Neuronal stem cell (in vitro differentiated cells): ENCODE measurements around the gene PRMT9.

Experiments
- DNase-seq: peaks from one replicate; pipeline ENCODE4 v3.0.0-alpha.2; 2013; ENCODE audit warnings: low spot score
- H2AFZ ChIP-seq: one replicate; pipeline ENCODE4 v1.6.1; 2013; ENCODE audit warnings: mild to moderate bottlenecking, low read length, inconsistent platforms
- H2AK5ac ChIP-seq: 2 replicates; pipeline ENCODE4 v1.6.1; 2013; ENCODE audit warnings: low read depth, mild to moderate bottlenecking, inconsistent platforms, low read length, moderate library complexity, mixed read lengths
- H2BK120ac ChIP-seq: 2 replicates; pipeline ENCODE4 v1.6.1; 2013; ENCODE audit warnings: low read depth, mild to moderate bottlenecking, inconsistent platforms, low read length, moderate library complexity, mixed read lengths
- H2BK12ac ChIP-seq: one replicate; pipeline ENCODE4 v1.6.1; 2013; ENCODE audit warnings: low read length, inconsistent platforms
- H2BK15ac ChIP-seq: 2 replicates; pipeline ENCODE4 v1.6.1; 2013; ENCODE audit warnings: mild to moderate bottlenecking, low read length, inconsistent platforms, mixed read lengths
- H2BK5ac ChIP-seq: one replicate; pipeline ENCODE4 v1.6.1; 2013; ENCODE audit warnings: inconsistent platforms, mild to moderate bottlenecking, low read length, moderate library complexity
- H3K14ac ChIP-seq: one replicate; pipeline ENCODE4 v1.6.1; 2013; ENCODE audit warnings: low read length, inconsistent platforms
- H3K18ac ChIP-seq: 2 replicates; pipeline ENCODE4 v1.6.1; 2013; ENCODE audit warnings: low read length, inconsistent platforms
- H3K23ac ChIP-seq: 2 replicates; pipeline ENCODE4 v1.6.1; 2013; ENCODE audit warnings: low read depth, mild to moderate bottlenecking, mixed read lengths, low read length, inconsistent platforms; ENCODE audit not compliant: poor library complexity
- H3K27ac ChIP-seq: replicated peaks from 3 replicates; pipeline ENCODE4 v1.5.1; 2013; ENCODE audit warnings: low read length, inconsistent platforms
- H3K27me3 ChIP-seq, 3 experiments: 2 replicates each; pipeline ENCODE4 v1.6.1; 2013; ENCODE audit warnings: low read length in 3 of 3, mild to moderate bottlenecking in 2 of 3, inconsistent platforms in 1 of 3, low read depth in 1 of 3, mixed read lengths in 1 of 3, moderate library complexity in 1 of 3; ENCODE audit not compliant: control insufficient read depth in 3 of 3, insufficient read depth in 3 of 3
- H3K36me3 ChIP-seq, 2 donors: replicated peaks in 1 of 2; 2 replicates each; pipeline ENCODE4 v1.6.1; 2013; ENCODE audit warnings: low read length in 2 of 2; ENCODE audit not compliant: control insufficient read depth in 2 of 2, insufficient read depth in 2 of 2
- H3K4ac ChIP-seq: 2 replicates; pipeline ENCODE4 v1.6.1; 2013; ENCODE audit warnings: inconsistent platforms, mild to moderate bottlenecking, low read length, moderate library complexity
- H3K4me1 ChIP-seq, 2 donors: 1 replicate in 1 of 2; 2 replicates in 1 of 2; pipeline ENCODE4 v1.6.1; 2013; ENCODE audit warnings: low read length in 2 of 2, low read depth in 1 of 2; ENCODE audit not compliant: control insufficient read depth in 2 of 2, insufficient read depth in 1 of 2
- H3K4me2 ChIP-seq: one replicate; pipeline ENCODE4 v1.6.1; 2013; ENCODE audit warnings: mild to moderate bottlenecking, low read length, inconsistent platforms; ENCODE audit not compliant: insufficient read depth, poor library complexity, severe bottlenecking
- H3K4me3 ChIP-seq, 2 donors: 2 replicates each; pipeline ENCODE4 v1.5.1; 2013; ENCODE audit warnings: low read length in 2 of 2, mild to moderate bottlenecking in 2 of 2, inconsistent platforms in 1 of 2, moderate library complexity in 1 of 2
- H3K79me1 ChIP-seq: one replicate; pipeline ENCODE4 v1.6.1; 2013; ENCODE audit warnings: low read depth, mild to moderate bottlenecking, inconsistent platforms, low read length, moderate library complexity
- H3K9ac ChIP-seq: one replicate; pipeline ENCODE4 v1.6.1; 2013; ENCODE audit warnings: mild to moderate bottlenecking, low read depth, low read length, inconsistent platforms; ENCODE audit not compliant: poor library complexity
- H3K9me3 ChIP-seq, 2 donors: replicated peaks in 1 of 2; 2 replicates each; pipeline versions ENCODE3 to v1.6.1; 2013; ENCODE audit warnings: low read length in 2 of 2, mild to moderate bottlenecking in 2 of 2, inconsistent platforms in 1 of 2, low read depth in 1 of 2, mixed read lengths in 1 of 2, moderate library complexity in 1 of 2; ENCODE audit not compliant: control insufficient read depth in 2 of 2, insufficient read depth in 1 of 2
- H4K8ac ChIP-seq: one replicate; pipeline ENCODE4 v1.6.1; 2013; ENCODE audit warnings: low read depth, mild to moderate bottlenecking, inconsistent platforms, low read length, moderate library complexity
- H4K91ac ChIP-seq: one replicate; pipeline ENCODE4 v1.6.1; 2013; ENCODE audit warnings: low read length, low read depth, mild to moderate bottlenecking, inconsistent platforms; ENCODE audit not compliant: poor library complexity
- WGBS, 2 donors: extraction: QIAGEN DNeasy Blood & Tissue Kit; methylation state at CpG; one replicate each; pipeline ENCODE4 v1.1.7; 2013; ENCODE audit warnings: missing lambda C conversion rate in 2 of 2, mixed read lengths in 1 of 2; ENCODE audit not compliant: insufficient read length in 2 of 2, insufficient replicate concordance in 1 of 2; ENCODE audit errors: extremely low coverage in 2 of 2; 5-methylcytosine and 5-hydroxymethylcytosine counted together

The PRMT9 gene

GRCh38 chr4:147691820-147692219, 7.9 kb upstream of the PRMT9 start:
- Histone ChIP-seq H2BK12ac (no peak overlapping the region), H3K23ac (no peak overlapping the region)

GRCh38 chr4:147689067-147689466, 5.1 kb upstream of the PRMT9 start:
- no peak overlapping the region for H3K23ac ChIP-seq
- H3K9me3 ChIP-seq, result no peaks in the 10 kb centered on the region
- H3K4me2 ChIP-seq, result no peak overlapping the region
- no peak overlapping the region for H3K4ac ChIP-seq
- H3K4me1 ChIP-seq, result no peaks in the 10 kb centered on the region
- H2AFZ ChIP-seq, result no peak overlapping the region
- no peak overlapping the region for H2AK5ac ChIP-seq
- no peak overlapping the region for H2BK120ac ChIP-seq
- H3K9ac ChIP-seq, result no peak overlapping the region
- no peaks in the 10 kb centered on the region for H3K36me3 ChIP-seq
- DNase-seq, result no peak
- WGBS, 2 donors, result no CpG with 5 or more reads among the region's 4 CpGs
- no peak overlapping the region for H2BK5ac ChIP-seq
- H2BK15ac ChIP-seq, result no peak overlapping the region
- H2BK12ac ChIP-seq, result no peak overlapping the region
- no peak overlapping the region for H3K14ac ChIP-seq
- no peaks in the 10 kb centered on the region for H3K27me3 ChIP-seq
- no peak overlapping the region for H4K91ac ChIP-seq
- no peak overlapping the region for H4K8ac ChIP-seq
- no peak overlapping the region for H3K4me3 ChIP-seq
- H3K79me1 ChIP-seq, result no peaks in the 10 kb centered on the region
- no peak overlapping the region for H3K27ac ChIP-seq
- no peak overlapping the region for H3K18ac ChIP-seq

More at GRCh38 chr4:147691820-147692219, 7.9 kb upstream of the PRMT9 start:
- no peak for DNase-seq
- H2BK15ac ChIP-seq, result no peak overlapping the region
- no peak overlapping the region for H2AK5ac ChIP-seq
- no peaks in the 10 kb centered on the region for H3K79me1 ChIP-seq
- no peak overlapping the region for H3K9ac ChIP-seq
- no peaks in the 10 kb centered on the region for H3K9me3 ChIP-seq
- no CpG with 5 or more reads among the region's 2 CpGs for WGBS, 2 donors
- H3K27ac ChIP-seq, result no peak overlapping the region
- H3K4ac ChIP-seq, result no peak overlapping the region
- H3K27me3 ChIP-seq, result no peaks in the 10 kb centered on the region
- no peak overlapping the region for H3K4me2 ChIP-seq
- H3K14ac ChIP-seq, result no peak overlapping the region
- H4K91ac ChIP-seq, result no peak overlapping the region
- no peak overlapping the region for H4K8ac ChIP-seq
- no peak overlapping the region for H3K18ac ChIP-seq
- H3K4me3 ChIP-seq, result no peak overlapping the region
- H2AFZ ChIP-seq, result no peak overlapping the region
- no peaks in the 10 kb centered on the region for H3K4me1 ChIP-seq
- H2BK5ac ChIP-seq, result no peak overlapping the region
- H3K36me3 ChIP-seq, result no peaks in the 10 kb centered on the region
- H2BK120ac ChIP-seq, result no peak overlapping the region

- no peak overlapping the region for H3K27ac ChIP-seq
Measured at GRCh38 chr4:147683188-147683591, 773 bp downstream of the PRMT9 start.

GRCh38 chr4:147682755-147683154, 1.2 kb downstream of the PRMT9 start:
- Histone ChIP-seq H3K14ac (no peak overlapping the region), H3K18ac (no peak overlapping the region), H3K4me3 (peak overlapping the region in 1 of 2 donors; percentile 77), H3K9me3 (no peaks in the 10 kb centered on the region), H3K9ac (no peak overlapping the region), H3K23ac (no peak overlapping the region), H2BK120ac (no peak overlapping the region), H3K79me1 (no peaks in the 10 kb centered on the region), H3K36me3 (peaks cover 2 to 18% of the 10 kb centered on the region in 2 donors), H4K91ac (no peak overlapping the region), H3K27me3 (no peaks in the 10 kb centered on the region), H3K4me1 (peaks cover 0 to 3% of the 10 kb centered on the region in 2 donors), H2BK5ac (no peak overlapping the region), H2BK15ac (no peak overlapping the region), H2BK12ac (no peak overlapping the region), H4K8ac (no peak overlapping the region), H3K27ac (no peak overlapping the region), H2AK5ac (no peak overlapping the region), H2AFZ (peak overlapping the region; percentile 93), H3K4me2 (no peak overlapping the region), H3K4ac (no peak overlapping the region)
- WGBS, 2 donors, result no CpG with 5 or more reads among the region's 3 CpGs
- no peak for DNase-seq

More at GRCh38 chr4:147683188-147683591, 773 bp downstream of the PRMT9 start:
- H3K18ac ChIP-seq, result no peak overlapping the region
- no peak overlapping the region for H2BK12ac ChIP-seq
- H3K23ac ChIP-seq, result no peak overlapping the region
- H3K4ac ChIP-seq, result no peak overlapping the region
- H3K27me3 ChIP-seq, result no peaks in the 10 kb centered on the region
- no CpG with 5 or more reads among the region's 10 CpGs for WGBS, 2 donors
- no peak for DNase-seq
- H2BK15ac ChIP-seq, result no peak overlapping the region
- H3K9ac ChIP-seq, result no peak overlapping the region
- H3K9me3 ChIP-seq, result no peaks in the 10 kb centered on the region
- H3K79me1 ChIP-seq, result no peaks in the 10 kb centered on the region
- H3K4me3 ChIP-seq, result peak overlapping the region; percentile 77 to 95
- no peak overlapping the region for H2AK5ac ChIP-seq
- no peak overlapping the region for H3K14ac ChIP-seq
- H3K36me3 ChIP-seq, result peaks cover 2 to 17% of the 10 kb centered on the region in 2 donors
- H4K91ac ChIP-seq, result no peak overlapping the region
- peaks cover 0 to 3% of the 10 kb centered on the region in 2 donors for H3K4me1 ChIP-seq
- H2AFZ ChIP-seq, result peak overlapping the region; percentile 93
- no peak overlapping the region for H4K8ac ChIP-seq
- H3K4me2 ChIP-seq, result peak overlapping the region; percentile 92
- no peak overlapping the region for H2BK5ac ChIP-seq
- H2BK120ac ChIP-seq, result no peak overlapping the region
